SK-N-SH treated with all-trans-retinoic acid at 6 μM for 48 hours (cell line): ENCODE measurements around the gene BBC3.

Source experiments
- ATAC-seq: fragments of 200-7000 bp; cut with Tn5 transposase; 3 replicates; pipeline ENCODE4 v1.9.1; 2020; ENCODE audit warnings: mild to moderate bottlenecking, moderate library complexity
- ARNTL ChIP-seq: fragments of 450-650 bp; formaldehyde crosslinking; IDR thresholded peaks from 2 replicates; pipeline ENCODE4 v1.5.0; 2020; ENCODE audit warnings: low read depth, mild to moderate bottlenecking, moderate library complexity, borderline replicate concordance
- BACH2 ChIP-seq: fragments of 250-450 bp; sonication (Bioruptor Pico); IDR thresholded peaks from 2 replicates; pipeline ENCODE4 v1.9.0; 2021; ENCODE audit warnings: mild to moderate bottlenecking, borderline replicate concordance
- CSDC2 ChIP-seq: fragments of 250-450 bp; sonication (Bioruptor Pico); IDR thresholded peaks from 2 replicates; pipeline ENCODE4 v1.5.0; 2020; ENCODE audit warnings: mild to moderate bottlenecking, moderate library complexity
- ESRRG ChIP-seq: fragments of 250-450 bp; sonication (Bioruptor Pico); IDR thresholded peaks from 2 replicates; pipeline ENCODE4 v1.6.1; 2021; ENCODE audit warnings: mild to moderate bottlenecking
- ISL1 ChIP-seq: fragments of 250-450 bp; sonication (Bioruptor Pico); IDR thresholded peaks from 2 replicates; pipeline ENCODE4 v2.1.2; 2022; ENCODE audit warnings: mild to moderate bottlenecking, moderate library complexity
- OSR1 ChIP-seq: fragments of 250-450 bp; sonication (Bioruptor Pico); IDR thresholded peaks from 2 replicates; pipeline ENCODE4 v1.8.0; 2022; ENCODE audit warnings: moderate library complexity, mild to moderate bottlenecking, inconsistent platforms
- PPARA ChIP-seq: fragments of 250-450 bp; sonication (Bioruptor Pico); IDR thresholded peaks from 2 replicates; pipeline ENCODE4 v1.5.0; 2020; ENCODE audit warnings: mild to moderate bottlenecking, borderline replicate concordance
- RARB ChIP-seq: fragments of 250-450 bp; sonication (Bioruptor Pico); IDR thresholded peaks from 2 replicates; pipeline ENCODE4 v1.8.0; 2021; ENCODE audit warnings: mild to moderate bottlenecking, moderate library complexity
- SNAI2 ChIP-seq: fragments of 250-450 bp; sonication (Bioruptor Pico); IDR thresholded peaks from 2 replicates; pipeline ENCODE4 v1.5.0; 2020; ENCODE audit warnings: mild to moderate bottlenecking, moderate library complexity
- TCF4 ChIP-seq: fragments of 250-450 bp; sonication (Bioruptor Pico); IDR thresholded peaks from 2 replicates; pipeline ENCODE4 v1.8.0; 2021; ENCODE audit warnings: mild to moderate bottlenecking, moderate library complexity, borderline replicate concordance
- TOX ChIP-seq: fragments of 250-450 bp; sonication (Bioruptor Pico); IDR thresholded peaks from 2 replicates; pipeline ENCODE4 v1.8.0; 2021; ENCODE audit warnings: mild to moderate bottlenecking, moderate library complexity, borderline replicate concordance
- ZFP3 ChIP-seq: fragments of 250-450 bp; sonication (Bioruptor Pico); IDR thresholded peaks from 2 replicates; pipeline ENCODE4 v1.5.0; 2020; ENCODE audit warnings: mild to moderate bottlenecking, moderate library complexity
- ZFP30 ChIP-seq: fragments of 450-650 bp; formaldehyde crosslinking; IDR thresholded peaks from 2 replicates; pipeline ENCODE4 v1.5.0; 2022; ENCODE audit warnings: mild to moderate bottlenecking, moderate library complexity
- ZNF565 ChIP-seq: fragments of 450-650 bp; formaldehyde crosslinking; conservative IDR thresholded peaks from 2 replicates; pipeline ENCODE4 v1.5.0; 2020; ENCODE audit warnings: low read depth, mild to moderate bottlenecking, moderate library complexity
- ZNF70 ChIP-seq: fragments of 450-650 bp; formaldehyde crosslinking; IDR thresholded peaks from 2 replicates; pipeline ENCODE4 v1.5.0; 2020; ENCODE audit warnings: mild to moderate bottlenecking, moderate library complexity
- TF ChIP-seq, protein P1 (sequence below): fragments of 250-450 bp; sonication (Bioruptor Pico); IDR thresholded peaks from 2 replicates; pipeline ENCODE4 v1.5.1; 2021; ENCODE audit warnings: mild to moderate bottlenecking, moderate library complexity
- TF ChIP-seq, protein P2 (sequence below): fragments of 250-450 bp; sonication (Bioruptor Pico); IDR thresholded peaks from 2 replicates; pipeline ENCODE4 v1.8.0; 2020; ENCODE audit warnings: mild to moderate bottlenecking, moderate library complexity, borderline replicate concordance
- TF ChIP-seq, protein P3 (sequence below): fragments of 250-450 bp; sonication (Bioruptor Pico); IDR thresholded peaks from 2 replicates; pipeline ENCODE4 v1.5.1; 2020; ENCODE audit warnings: low read depth, mild to moderate bottlenecking, moderate library complexity

Gene BBC3

DNA sequence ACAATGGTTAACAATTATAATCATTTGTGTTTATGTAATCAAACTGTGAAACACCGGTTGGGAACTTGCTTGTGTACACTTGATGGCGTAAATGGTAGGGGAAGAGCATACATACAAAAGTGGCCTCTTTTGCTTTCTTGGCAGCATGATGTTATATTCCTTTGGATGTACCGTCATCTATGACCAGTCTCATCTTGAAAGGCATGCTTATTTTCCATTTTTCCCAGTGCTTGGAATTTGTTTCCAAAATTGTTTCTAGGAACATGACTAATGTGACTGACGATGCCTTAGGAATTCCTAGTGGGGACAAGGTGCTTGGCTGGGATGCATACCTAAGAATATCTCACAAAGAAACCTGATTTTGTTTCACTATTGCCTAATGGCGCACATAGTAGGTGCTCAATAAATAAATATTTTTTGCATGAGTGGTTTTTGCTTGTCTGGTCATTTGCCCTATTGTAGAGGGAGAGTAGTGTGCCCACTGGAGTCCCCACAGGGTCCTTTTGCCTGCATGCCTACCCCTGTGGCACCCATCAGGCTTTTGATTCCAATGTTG, 54.9 kb downstream of the BBC3 start:
- no peak; the same call in 2 of the 3 replicates for ATAC-seq
- TF ChIP-seq OSR1 (CRISPR knock-in tag) (no peak), BACH2 (no peak), ZFP3 (CRISPR knock-in tag) (no peak), TCF4 (CRISPR knock-in tag) (no peak), ZFP30 (CRISPR knock-in tag) (no peak), ZNF565 (CRISPR knock-in tag) (no peak)
- TF ChIP-seq, protein P1, sequence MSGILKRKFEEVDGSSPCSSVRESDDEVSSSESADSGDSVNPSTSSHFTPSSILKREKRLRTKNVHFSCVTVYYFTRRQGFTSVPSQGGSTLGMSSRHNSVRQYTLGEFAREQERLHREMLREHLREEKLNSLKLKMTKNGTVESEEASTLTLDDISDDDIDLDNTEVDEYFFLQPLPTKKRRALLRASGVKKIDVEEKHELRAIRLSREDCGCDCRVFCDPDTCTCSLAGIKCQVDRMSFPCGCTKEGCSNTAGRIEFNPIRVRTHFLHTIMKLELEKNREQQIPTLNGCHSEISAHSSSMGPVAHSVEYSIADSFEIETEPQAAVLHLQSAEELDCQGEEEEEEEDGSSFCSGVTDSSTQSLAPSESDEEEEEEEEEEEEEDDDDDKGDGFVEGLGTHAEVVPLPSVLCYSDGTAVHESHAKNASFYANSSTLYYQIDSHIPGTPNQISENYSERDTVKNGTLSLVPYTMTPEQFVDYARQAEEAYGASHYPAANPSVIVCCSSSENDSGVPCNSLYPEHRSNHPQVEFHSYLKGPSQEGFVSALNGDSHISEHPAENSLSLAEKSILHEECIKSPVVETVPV (CRISPR knock-in tag) = no peak

DNA sequence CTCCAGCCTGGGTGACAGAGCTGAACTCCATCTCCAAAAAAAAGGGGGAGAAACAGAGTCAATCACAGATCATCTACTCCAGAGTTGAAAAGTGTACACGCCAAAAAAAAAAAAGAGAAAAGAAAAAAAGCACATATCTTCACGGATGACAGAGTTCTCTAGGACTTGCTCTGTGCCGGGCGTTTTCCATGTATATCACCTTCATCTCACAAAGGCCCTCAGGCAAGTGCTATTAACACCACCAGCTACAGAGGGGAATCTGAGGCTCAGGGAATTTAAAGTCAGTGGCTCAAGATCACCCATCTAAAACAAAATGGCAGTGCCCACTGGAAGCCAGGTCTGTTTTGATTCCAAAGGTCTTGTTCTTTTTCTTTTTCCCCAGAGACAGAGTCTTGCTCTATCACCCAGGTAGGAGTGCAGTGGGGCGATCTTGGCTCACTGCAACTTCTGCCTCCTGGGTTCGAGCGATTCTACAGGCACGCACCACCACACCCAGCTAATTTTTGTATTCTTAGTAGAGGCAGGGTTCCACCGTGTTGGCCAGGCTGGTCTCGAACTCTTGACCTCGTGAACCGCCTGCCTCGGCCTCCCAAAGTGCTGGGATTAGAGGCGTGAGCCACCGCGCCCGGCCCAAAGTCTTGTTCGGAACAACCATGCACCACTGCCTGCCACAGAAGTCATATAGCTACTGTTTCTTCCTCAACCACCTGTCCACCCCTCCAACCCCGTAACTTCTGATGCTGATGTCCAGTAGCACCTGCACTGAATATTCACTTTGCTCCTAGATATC, 58.1 kb downstream of the BBC3 start:
- TF ChIP-seq, protein P1 (CRISPR knock-in tag) = no peak
- no peak for TF ChIP-seq ISL1
- no peak for TF ChIP-seq TCF4 (CRISPR knock-in tag)
- TF ChIP-seq ZFP3 (CRISPR knock-in tag) = no peak
- no peak for TF ChIP-seq ZNF70 (CRISPR knock-in tag)
- TF ChIP-seq RARB (CRISPR knock-in tag) = no peak
- TF ChIP-seq, protein P2, sequence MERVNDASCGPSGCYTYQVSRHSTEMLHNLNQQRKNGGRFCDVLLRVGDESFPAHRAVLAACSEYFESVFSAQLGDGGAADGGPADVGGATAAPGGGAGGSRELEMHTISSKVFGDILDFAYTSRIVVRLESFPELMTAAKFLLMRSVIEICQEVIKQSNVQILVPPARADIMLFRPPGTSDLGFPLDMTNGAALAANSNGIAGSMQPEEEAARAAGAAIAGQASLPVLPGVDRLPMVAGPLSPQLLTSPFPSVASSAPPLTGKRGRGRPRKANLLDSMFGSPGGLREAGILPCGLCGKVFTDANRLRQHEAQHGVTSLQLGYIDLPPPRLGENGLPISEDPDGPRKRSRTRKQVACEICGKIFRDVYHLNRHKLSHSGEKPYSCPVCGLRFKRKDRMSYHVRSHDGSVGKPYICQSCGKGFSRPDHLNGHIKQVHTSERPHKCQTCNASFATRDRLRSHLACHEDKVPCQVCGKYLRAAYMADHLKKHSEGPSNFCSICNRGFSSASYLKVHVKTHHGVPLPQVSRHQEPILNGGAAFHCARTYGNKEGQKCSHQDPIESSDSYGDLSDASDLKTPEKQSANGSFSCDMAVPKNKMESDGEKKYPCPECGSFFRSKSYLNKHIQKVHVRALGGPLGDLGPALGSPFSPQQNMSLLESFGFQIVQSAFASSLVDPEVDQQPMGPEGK = no peak
- TF ChIP-seq CSDC2 (CRISPR knock-in tag) = no peak
- TF ChIP-seq SNAI2 (CRISPR knock-in tag) = no peak
- TF ChIP-seq BACH2 = no peak
- TF ChIP-seq TOX = no peak
- TF ChIP-seq, protein P3, sequence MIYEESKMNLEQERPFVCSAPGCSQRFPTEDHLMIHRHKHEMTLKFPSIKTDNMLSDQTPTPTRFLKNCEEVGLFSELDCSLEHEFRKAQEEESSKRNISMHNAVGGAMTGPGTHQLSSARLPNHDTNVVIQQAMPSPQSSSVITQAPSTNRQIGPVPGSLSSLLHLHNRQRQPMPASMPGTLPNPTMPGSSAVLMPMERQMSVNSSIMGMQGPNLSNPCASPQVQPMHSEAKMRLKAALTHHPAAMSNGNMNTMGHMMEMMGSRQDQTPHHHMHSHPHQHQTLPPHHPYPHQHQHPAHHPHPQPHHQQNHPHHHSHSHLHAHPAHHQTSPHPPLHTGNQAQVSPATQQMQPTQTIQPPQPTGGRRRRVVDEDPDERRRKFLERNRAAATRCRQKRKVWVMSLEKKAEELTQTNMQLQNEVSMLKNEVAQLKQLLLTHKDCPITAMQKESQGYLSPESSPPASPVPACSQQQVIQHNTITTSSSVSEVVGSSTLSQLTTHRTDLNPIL (CRISPR knock-in tag) = no peak
- no peak for TF ChIP-seq ZNF565 (CRISPR knock-in tag)
- no peak for TF ChIP-seq OSR1 (CRISPR knock-in tag)
- no peak for TF ChIP-seq ARNTL (CRISPR knock-in tag)
- no peak for TF ChIP-seq ZFP30 (CRISPR knock-in tag)
- TF ChIP-seq ESRRG (CRISPR knock-in tag) = no peak
- TF ChIP-seq PPARA (CRISPR knock-in tag) = no peak
- ATAC-seq = no peak
